ENCODE results near the gene PTPN3.

DNA sequence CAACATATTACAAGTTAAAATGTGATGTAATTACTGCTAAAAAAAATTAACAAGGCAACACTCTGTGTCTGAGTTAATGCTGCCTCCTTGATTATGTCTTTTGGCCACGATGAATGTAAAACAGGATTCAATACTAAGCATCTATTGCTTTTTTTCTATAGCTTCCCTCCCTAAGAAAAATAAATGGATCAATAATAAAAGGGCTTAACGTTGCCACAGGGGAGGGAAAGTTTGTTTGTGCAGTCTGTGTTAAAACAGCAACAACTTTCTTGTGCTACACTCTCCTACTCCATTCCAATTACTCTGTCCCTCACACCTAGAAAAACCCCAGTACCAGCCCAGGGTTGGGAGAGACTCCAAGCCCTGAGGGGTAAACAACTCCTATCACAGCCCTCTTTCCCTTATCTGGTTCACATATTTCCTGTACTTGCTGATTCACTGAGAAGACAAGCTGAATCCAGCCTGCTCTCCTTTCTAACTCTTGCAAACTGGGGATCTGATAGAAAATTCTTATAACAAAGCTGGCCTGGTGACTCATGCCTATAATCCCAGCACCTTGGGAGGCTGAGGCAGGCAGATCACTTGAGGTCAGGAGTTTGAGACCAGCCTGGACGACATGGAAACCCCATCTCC, 44.8 kb downstream of the PTPN3 start:
- TF ChIP-seq, protein P1, sequence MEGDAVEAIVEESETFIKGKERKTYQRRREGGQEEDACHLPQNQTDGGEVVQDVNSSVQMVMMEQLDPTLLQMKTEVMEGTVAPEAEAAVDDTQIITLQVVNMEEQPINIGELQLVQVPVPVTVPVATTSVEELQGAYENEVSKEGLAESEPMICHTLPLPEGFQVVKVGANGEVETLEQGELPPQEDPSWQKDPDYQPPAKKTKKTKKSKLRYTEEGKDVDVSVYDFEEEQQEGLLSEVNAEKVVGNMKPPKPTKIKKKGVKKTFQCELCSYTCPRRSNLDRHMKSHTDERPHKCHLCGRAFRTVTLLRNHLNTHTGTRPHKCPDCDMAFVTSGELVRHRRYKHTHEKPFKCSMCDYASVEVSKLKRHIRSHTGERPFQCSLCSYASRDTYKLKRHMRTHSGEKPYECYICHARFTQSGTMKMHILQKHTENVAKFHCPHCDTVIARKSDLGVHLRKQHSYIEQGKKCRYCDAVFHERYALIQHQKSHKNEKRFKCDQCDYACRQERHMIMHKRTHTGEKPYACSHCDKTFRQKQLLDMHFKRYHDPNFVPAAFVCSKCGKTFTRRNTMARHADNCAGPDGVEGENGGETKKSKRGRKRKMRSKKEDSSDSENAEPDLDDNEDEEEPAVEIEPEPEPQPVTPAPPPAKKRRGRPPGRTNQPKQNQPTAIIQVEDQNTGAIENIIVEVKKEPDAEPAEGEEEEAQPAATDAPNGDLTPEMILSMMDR (IDR thresholded peaks at IDR 0.05), result no peak
- TF ChIP-seq POLR2A (IDR thresholded peaks at IDR 0.05), result no peak
